ENCODE data around the gene MYOG. TPM values are rescaled to one million over a fixed set of nuclear protein-coding genes. Genes with fewer than 3 reads are reported as not detected.

MYOG gene
- total RNA-seq, 2 experiments from 2014 or later = not detected

- H3K27me3 Mint-ChIP-seq = peaks cover 4% of the 10 kb centered on the region
- no peak overlapping the region for H3K4me3 Mint-ChIP-seq
- CTCF ChIA-PET = interaction anchor here (0.8 to 3.7 kb wide), 7 partner anchors 13 to 235 kb away, joined by 3 to 16 read pairs (median 5); no protein-coding TSS in a partner anchor
- H3K9me3 Mint-ChIP-seq = no peaks in the 10 kb centered on the region
- no peak overlapping the region for H3K27ac Mint-ChIP-seq
- ATAC-seq (no peak), DNase-seq (no peak)
- H3K4me1 Mint-ChIP-seq (ENCODE audit: low read depth) = peaks cover 6% of the 10 kb centered on the region
- POLR2A ChIA-PET = interaction anchor here (2.3 kb wide), 1 partner anchor 8 kb away, joined by 11 read pairs; the partner anchor contains the start of gene PPFIA4
- H3K36me3 Mint-ChIP-seq (ENCODE audit: low read depth) = peaks cover 10% of the 10 kb centered on the region
- TF ChIP-seq CTCF (IDR thresholded peaks at IDR 0.05) = no peak
- intact Hi-C loops (cut with micrococcal nuclease) = loop anchor here (5.0 kb wide), 1 partner anchor 138 kb away; no protein-coding TSS in a partner anchor
Observed at GRCh38 chr1:203034422-203035110, 51.2 kb downstream of the MYOG start.

GRCh38 chr1:203033917-203034316 is 51.9 kb downstream of the MYOG start:
- intact Hi-C loops (cut with micrococcal nuclease) = no loop called here
- H3K27ac Mint-ChIP-seq = no peak overlapping the region
- no peak for ATAC-seq
- no peaks in the 10 kb centered on the region for H3K27me3 Mint-ChIP-seq
- ChIA-PET CTCF (interaction anchor here (0.8 to 3.7 kb wide), 7 partner anchors 12 to 235 kb away, joined by 3 to 16 read pairs (median 5); no protein-coding TSS in a partner anchor), POLR2A (interaction anchor here (0.6 kb wide), 1 partner anchor 68 kb away, joined by 3 read pairs; no protein-coding TSS in a partner anchor)
- DNase-seq = no peak
- no peak for TF ChIP-seq CTCF (IDR thresholded peaks at IDR 0.05)
- peaks cover 5% of the 10 kb centered on the region for H3K36me3 Mint-ChIP-seq (ENCODE audit: low read depth)
- no peaks in the 10 kb centered on the region for H3K9me3 Mint-ChIP-seq
- no peak overlapping the region for H3K4me3 Mint-ChIP-seq
- H3K4me1 Mint-ChIP-seq (ENCODE audit: low read depth) = peaks cover 2% of the 10 kb centered on the region

DNA sequence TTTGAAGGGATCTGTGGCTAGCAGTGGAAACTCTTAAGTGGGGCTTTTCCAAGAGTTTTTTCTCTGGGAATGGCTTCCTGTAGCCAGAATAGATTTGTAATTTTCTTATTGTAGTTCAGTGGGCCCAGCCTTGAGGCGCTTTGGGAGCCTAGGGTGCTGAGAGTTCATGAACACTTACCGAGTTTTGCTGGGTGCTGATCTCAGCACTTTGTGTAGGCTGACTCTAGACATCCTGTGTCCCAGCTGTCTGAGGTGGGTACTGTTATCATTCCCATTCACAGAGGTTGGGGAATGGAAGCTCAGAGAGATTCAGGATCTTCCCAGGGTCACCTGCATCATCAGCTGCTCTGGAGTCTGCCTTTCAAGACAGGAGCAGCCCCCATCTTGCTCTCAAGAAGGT is 52.5 kb downstream of the MYOG start:
- no peak overlapping the region for H3K4me3 Mint-ChIP-seq
- intact Hi-C loops (cut with micrococcal nuclease) = no loop called here
- no peaks in the 10 kb centered on the region for H3K9me3 Mint-ChIP-seq
- TF ChIP-seq CTCF (IDR thresholded peaks at IDR 0.05) = no peak
- peaks cover 3% of the 10 kb centered on the region for H3K27me3 Mint-ChIP-seq
- ATAC-seq (no peak), DNase-seq (no peak)
- peaks cover 2% of the 10 kb centered on the region for H3K4me1 Mint-ChIP-seq (ENCODE audit: low read depth)
- ChIA-PET CTCF (interaction anchor here (1.6 to 3.7 kb wide), 4 partner anchors 139 to 236 kb away, joined by 5 to 16 read pairs (median 7); no protein-coding TSS in a partner anchor), POLR2A (interaction anchor here (0.6 kb wide), 1 partner anchor 68 kb away, joined by 3 read pairs; no protein-coding TSS in a partner anchor)
- H3K36me3 Mint-ChIP-seq (ENCODE audit: low read depth) = peaks cover 5% of the 10 kb centered on the region
- H3K27ac Mint-ChIP-seq = no peak overlapping the region

Other genes with a start within 250 kb of the MYOG start
- gene RABIF, start 196.9 kb downstream of the MYOG start, total RNA-seq = 1 to 10 TPM; 7.0 to 7.1 TPM
- 10 to 100 TPM; 38.0 to 43.7 TPM for gene KLHL12, start 158.8 kb downstream of the MYOG start, total RNA-seq
- 10 to 100 TPM; 64.8 to 67.0 TPM for gene ADIPOR1, start 127.7 kb downstream of the MYOG start, total RNA-seq
- 10 to 100 TPM; 13.6 to 14.0 TPM for gene CYB5R1, start 118.8 kb downstream of the MYOG start, total RNA-seq
- 10 to 100 TPM; 76.5 to 82.2 TPM for gene TMEM183A, start 78.6 kb downstream of the MYOG start, total RNA-seq
- gene PPFIA4, start 59.5 kb downstream of the MYOG start, total RNA-seq = 10 to 100 TPM; 78.8 to 79.9 TPM
- gene ADORA1, start 41.7 kb upstream of the MYOG start, total RNA-seq = not detected
- gene MYBPH, start 89.8 kb upstream of the MYOG start, total RNA-seq = not detected
- gene CHI3L1, start 100.7 kb upstream of the MYOG start, total RNA-seq = not detected
- under 1 TPM; 0.56 to 0.74 TPM for gene CHIT1, start 143.7 kb upstream of the MYOG start, total RNA-seq
- gene BTG2, start 219.5 kb upstream of the MYOG start, total RNA-seq = 100 to 1,000 TPM; 115 TPM